OCI-LY1 (cell line): Measurements from ENCODE around the gene CACNA1D.

Experiments
- H2AFZ ChIP-seq: fragments of 200-600 bp; sonication (generic), shearing (Covaris generic); 2 replicates; pipeline ENCODE4 v1.6.0; 2014; ENCODE audit warnings: antibody characterized with exemption, mild to moderate bottlenecking, low read length
- H3F3A ChIP-seq: fragments of 200-600 bp; sonication (generic), shearing (Covaris generic); 2 replicates; pipeline ENCODE4 v1.6.0; 2014; ENCODE audit warnings: mild to moderate bottlenecking, antibody characterized with exemption, low read length, moderate library complexity; ENCODE audit not compliant: insufficient read depth
- H3K27ac ChIP-seq: fragments of 200-600 bp; sonication (generic); 2 replicates; pipeline ENCODE4 v1.5.1; 2014; ENCODE audit warnings: low read length, mixed run types, mild to moderate bottlenecking, low read depth; ENCODE audit not compliant: poor library complexity, severe bottlenecking
- H3K27me3 ChIP-seq: fragments of 200-600 bp; sonication (generic); 2 replicates; pipeline ENCODE4 v1.6.0; 2014; ENCODE audit warnings: antibody characterized with exemption, mild to moderate bottlenecking, low read length, moderate library complexity; ENCODE audit not compliant: insufficient read depth
- H3K36me3 ChIP-seq: fragments of 200-600 bp; sonication (generic); 2 replicates; pipeline ENCODE4 v1.6.1; 2014; ENCODE audit warnings: mild to moderate bottlenecking, antibody characterized with exemption, low read length, moderate library complexity, mixed read lengths; ENCODE audit not compliant: insufficient read depth
- H3K4me1 ChIP-seq: fragments of 200-600 bp; sonication (generic); 2 replicates; pipeline ENCODE4 v1.5.1; 2014; ENCODE audit warnings: mild to moderate bottlenecking, low read length, moderate library complexity; ENCODE audit not compliant: insufficient read depth, severe bottlenecking
- H3K4me2 ChIP-seq: fragments of 200-600 bp; sonication (generic), shearing (Covaris generic); 2 replicates; pipeline ENCODE4 v1.6.1; 2014; ENCODE audit warnings: low read length
- H3K4me3 ChIP-seq: fragments of 200-600 bp; sonication (generic); 2 replicates; pipeline ENCODE4 v1.5.1; 2014; ENCODE audit warnings: low read length, low read depth, mild to moderate bottlenecking, mixed read lengths; ENCODE audit not compliant: poor library complexity, severe bottlenecking
- H3K79me2 ChIP-seq: fragments of 200-600 bp; shearing (Covaris generic); 2 replicates; pipeline ENCODE4 v1.6.1; 2016; ENCODE audit warnings: mixed run types, low read length, mixed read lengths; ENCODE audit not compliant: insufficient read depth
- H3K9ac ChIP-seq: fragments of 200-600 bp; sonication (generic), shearing (Covaris generic); 2 replicates; pipeline ENCODE4 v1.6.1; 2014; ENCODE audit warnings: mild to moderate bottlenecking, low read length, mixed read lengths
- H3K9me2 ChIP-seq: fragments of 200-600 bp; sonication (generic), shearing (Covaris generic); 2 replicates; pipeline ENCODE4 v1.6.1; 2014; ENCODE audit warnings: low read depth, mild to moderate bottlenecking, low read length, mixed read lengths
- H3K9me3 ChIP-seq: fragments of 200-600 bp; shearing (Covaris generic); 2 replicates; pipeline ENCODE4 v1.6.1; 2014; ENCODE audit warnings: low read length, mixed read lengths
- H4K20me1 ChIP-seq: fragments of 200-600 bp; sonication (generic), shearing (Covaris generic); 2 replicates; pipeline ENCODE4 v1.6.0; 2016; ENCODE audit warnings: mild to moderate bottlenecking, low read length; ENCODE audit not compliant: insufficient read depth
- CTCF ChIP-seq: fragments of 200-600 bp; sonication (generic), shearing (Covaris generic); IDR thresholded peaks from 2 replicates; pipeline ENCODE4 v1.5.1; 2017; ENCODE audit warnings: mild to moderate bottlenecking, antibody characterized with exemption, low read length, moderate library complexity, mixed read lengths
- EZH2 ChIP-seq: fragments of 200-600 bp; sonication (generic), shearing (Covaris generic); IDR thresholded peaks from 2 replicates; pipeline ENCODE4 v1.8.0; 2017; ENCODE audit warnings: borderline replicate concordance, mixed run types, mild to moderate bottlenecking, antibody characterized with exemption, low read length, moderate library complexity, mixed read lengths

CACNA1D gene

GRCh38 chr3:53478166-53478830 lies 16.1 kb upstream of the CACNA1D start:
- Histone ChIP-seq H3F3A (no peaks in the 10 kb centered on the region), H3K9me3 (no peaks in the 10 kb centered on the region), H4K20me1 (no peaks in the 10 kb centered on the region), H3K79me2 (no peaks in the 10 kb centered on the region), H3K27me3 (no peaks in the 10 kb centered on the region; the same call in 1 of the 2 replicates), H3K4me2 (no peak overlapping the region), H3K36me3 (no peaks in the 10 kb centered on the region), H3K4me3 (no peak overlapping the region), H3K9me2 (no peaks in the 10 kb centered on the region), H3K4me1 (no peaks in the 10 kb centered on the region), H3K9ac (no peak overlapping the region), H3K27ac (no peak overlapping the region), H2AFZ (no peak overlapping the region)
- TF ChIP-seq EZH2 (no peak), CTCF (no peak)

GRCh38 chr3:53478921-53479664 lies 15.3 kb upstream of the CACNA1D start:
- TF ChIP-seq CTCF (no peak), EZH2 (no peak)
- Histone ChIP-seq H4K20me1 (no peaks in the 10 kb centered on the region), H3K9me3 (no peaks in the 10 kb centered on the region), H3K79me2 (no peaks in the 10 kb centered on the region), H3K4me2 (no peak overlapping the region), H3K27ac (no peak overlapping the region), H3K4me1 (no peaks in the 10 kb centered on the region), H3K4me3 (no peak overlapping the region), H3K9me2 (no peaks in the 10 kb centered on the region), H2AFZ (no peak overlapping the region), H3K27me3 (no peaks in the 10 kb centered on the region; the same call in 1 of the 2 replicates), H3K9ac (no peak overlapping the region), H3K36me3 (no peaks in the 10 kb centered on the region), H3F3A (no peaks in the 10 kb centered on the region)

- Histone ChIP-seq H3K9me3 (no peaks in the 10 kb centered on the region), H3K36me3 (no peaks in the 10 kb centered on the region), H3K4me2 (no peak overlapping the region), H2AFZ (no peak overlapping the region), H3F3A (no peaks in the 10 kb centered on the region), H3K9ac (no peak overlapping the region), H4K20me1 (no peaks in the 10 kb centered on the region), H3K4me1 (no peaks in the 10 kb centered on the region), H3K9me2 (no peaks in the 10 kb centered on the region), H3K27me3 (no peaks in the 10 kb centered on the region; the same call in 1 of the 2 replicates), H3K79me2 (no peaks in the 10 kb centered on the region), H3K4me3 (no peak overlapping the region), H3K27ac (no peak overlapping the region)
- no peak for TF ChIP-seq EZH2
- TF ChIP-seq CTCF = no peak
These were observed 12.2 kb upstream of the CACNA1D start for GRCh38 chr3:53482227-53482626.
